Panc1 (cell line): ENCODE results near the gene EIF4G3. TPM values are rescaled to one million over a fixed set of nuclear protein-coding genes. Genes with fewer than 3 reads are reported as not detected.

Experiments
- ATAC-seq: fragments of 200-7000 bp; cut with Tn5 transposase; 2 replicates; pipeline ENCODE4 v1.9.1; 2020; ENCODE audit warnings: mild to moderate bottlenecking, moderate library complexity
- BruUV-seq: library from RNA; stranded (reverse); fragments of 400-500 nt; replicated peaks from 2 replicates; lab custom pipeline; 2021; lab: Mats Ljungman, UMichigan
- CTCF ChIA-PET: fragments of 300-600 bp; sonication (Branson Sonifier 250); formaldehyde crosslinking; loops from one replicate; lab custom pipeline; 2022; ENCODE audit warnings: antibody characterized with exemption; lab: Charles Lee
- POLR2A ChIA-PET: fragments of 300-600 bp; sonication (Branson Sonifier 250); formaldehyde crosslinking; loops from one replicate; lab custom pipeline; 2022; ENCODE audit warnings: antibody characterized with exemption; lab: Charles Lee
- DNase-seq: peaks from one replicate; pipeline ENCODE4 v3.0.0-alpha.2; 2010; ENCODE audit warnings: low read depth, low spot score
- H3K27ac ChIP-seq: 2 replicates; pipeline ENCODE4 v1.5.1; 2011; ENCODE audit warnings: mild to moderate bottlenecking, low read length, inconsistent platforms
- H3K27me3 ChIP-seq: fragments of 200-500 bp; sonication (Bioruptor generic); 2 replicates; pipeline ENCODE4 v1.6.0; 2014; ENCODE audit warnings: low read length, inconsistent platforms; ENCODE audit not compliant: control insufficient read depth, insufficient read depth
- H3K36me3 ChIP-seq: fragments of 200-500 bp; sonication (Bioruptor generic); 2 replicates; pipeline ENCODE4 v1.5.1; 2014; ENCODE audit warnings: inconsistent platforms, mild to moderate bottlenecking, low read length, moderate library complexity; ENCODE audit not compliant: control insufficient read depth, insufficient read depth
- H3K4me1 ChIP-seq: 2 replicates; pipeline ENCODE4 v1.5.1; 2011; ENCODE audit warnings: inconsistent platforms, mild to moderate bottlenecking, low read length, moderate library complexity; ENCODE audit not compliant: control insufficient read depth, insufficient read depth
- H3K4me3 ChIP-seq, 2 experiments: 2 replicates each; pipeline ENCODE4 v1.5.1; 2011 to 2012; ENCODE audit warnings: low read depth in 2 of 2, low read length in 2 of 2, mild to moderate bottlenecking in 2 of 2, inconsistent platforms in 1 of 2, moderate library complexity in 1 of 2
- H3K9me3 ChIP-seq: fragments of 200-500 bp; sonication (Bioruptor generic); 2 replicates; pipeline ENCODE4 v1.5.1; 2014; ENCODE audit warnings: low read depth, mild to moderate bottlenecking, inconsistent platforms, low read length, moderate library complexity; ENCODE audit not compliant: control insufficient read depth, insufficient read depth
- CTCF ChIP-seq: fragments of 450-650 bp; IDR thresholded peaks from 2 replicates; pipeline ENCODE4 v1.5.1; 2017; ENCODE audit warnings: mild to moderate bottlenecking
- POLR2AphosphoS5 ChIP-seq: IDR thresholded peaks from 2 replicates; pipeline ENCODE4 v1.6.1; 2012; ENCODE audit warnings: mild to moderate bottlenecking, low read depth, low read length, moderate library complexity
- REST ChIP-seq, 2 experiments: IDR thresholded peaks; 2 replicates each; pipeline ENCODE4 v1.6.1; 2011 to 2012; ENCODE audit warnings: low read depth in 2 of 2, control low read depth in 1 of 2, low read length in 1 of 2, mild to moderate bottlenecking in 1 of 2, moderate library complexity in 1 of 2; ENCODE audit not compliant: insufficient read depth in 1 of 2
- SIN3A ChIP-seq: IDR thresholded peaks from 2 replicates; pipeline ENCODE4 v1.6.1; 2012; ENCODE audit warnings: low read depth, mild to moderate bottlenecking, low read length, moderate library complexity, borderline replicate concordance; ENCODE audit not compliant: insufficient read depth
- TCF7L2 ChIP-seq: IDR thresholded peaks from 2 replicates; pipeline ENCODE4 v1.6.1; 2011; ENCODE audit warnings: mild to moderate bottlenecking, low read depth, low read length, inconsistent platforms
- in situ Hi-C: cut with HindIII; loops from 2 replicates; pipeline ENCODE4 v1.10.0; 2016; ENCODE audit warnings: low sequenced_read_pairs, low pct_unique_long_range_greater_than_20kb
- intact Hi-C: fragments of 100-400 bp; cut with micrococcal nuclease; formaldehyde crosslinking; loops from one replicate; pipeline ENCODE4 v1.10.0; 2022; ENCODE audit not compliant: unreplicated experiment
- total RNA-seq: library from RNA; stranded (reverse); gene quantifications from one replicate; pipeline ENCODE4 v1.2.1, GENCODE V29; 2021; ENCODE audit not compliant: unreplicated experiment

EIF4G3 gene
- total RNA-seq, 1 experiment from 2014 or later, result 78.6 TPM

- Histone ChIP-seq H3K4me1 (no peaks in the 10 kb centered on the region), H3K9me3 (no peaks in the 10 kb centered on the region), H3K4me3 (no peak overlapping the region), H3K36me3 (peaks cover 10% of the 10 kb centered on the region), H3K27ac (no peak overlapping the region), H3K27me3 (no peaks in the 10 kb centered on the region)
- in situ Hi-C loops (no loop called here), intact Hi-C loops (no loop called here)
- ChIA-PET POLR2A (no interaction called here), CTCF (no interaction called here)
- DNase-seq (no peak), ATAC-seq (no peak)
- BruUV-seq, result no TSS peak
- TF ChIP-seq SIN3A, result no peak
- TF ChIP-seq TCF7L2, result no peak
- TF ChIP-seq REST (IDR thresholded peaks at IDR 0.05; ENCODE audit: insufficient read depth in 1 of 2, low read depth in 2 of 2, low read length in 1 of 2), result no peak
- TF ChIP-seq POLR2AphosphoS5, result no peak
- TF ChIP-seq CTCF, result no peak
These were observed 309.6 kb downstream of the EIF4G3 start for GRCh38 chr1:20867062-20867461.

GRCh38 chr1:20865001-20865400 is 311.7 kb downstream of the EIF4G3 start:
- intact Hi-C loops, result no loop called here
- ChIA-PET CTCF (no interaction called here), POLR2A (no interaction called here)
- TF ChIP-seq TCF7L2, result no peak
- TF ChIP-seq REST (IDR thresholded peaks at IDR 0.05; ENCODE audit: insufficient read depth in 1 of 2, low read depth in 2 of 2, low read length in 1 of 2), result no peak
- H3K27ac ChIP-seq, result no peak overlapping the region
- H3K4me3 ChIP-seq, result no peak overlapping the region
- no peak for DNase-seq
- no peaks in the 10 kb centered on the region for H3K27me3 ChIP-seq
- BruUV-seq, result no TSS peak
- peaks cover 18% of the 10 kb centered on the region for H3K36me3 ChIP-seq
- in situ Hi-C loops, result no loop called here
- H3K9me3 ChIP-seq, result no peaks in the 10 kb centered on the region
- no peaks in the 10 kb centered on the region for H3K4me1 ChIP-seq
- ATAC-seq, result no peak
